ENCODE data around the gene SMOC1.

- TF ChIP-seq EZH2 (IDR thresholded peaks at IDR 0.05; ENCODE audit: low read length, unreplicated experiment) = no peak
- TF ChIP-seq CTCF (conservative IDR thresholded peaks at IDR 0.05; ENCODE audit: low read depth, low read length) = no peak
- no peak for TF ChIP-seq EZH2phosphoT487 (IDR thresholded peaks at IDR 0.05; ENCODE audit: borderline replicate concordance, low read length)
These were observed 144.7 kb downstream of the SMOC1 start for GRCh38 chr14:70023871-70024270.

Measured in PC-3 (cell line).